OCI-LY1 (cell line): ENCODE measurements around the gene FAIM2.

Experiments used
- H2AFZ ChIP-seq: fragments of 200-600 bp; sonication (generic), shearing (Covaris generic); 2 replicates; pipeline ENCODE4 v1.6.0; 2014; ENCODE audit warnings: antibody characterized with exemption, mild to moderate bottlenecking, low read length
- H3F3A ChIP-seq: fragments of 200-600 bp; sonication (generic), shearing (Covaris generic); 2 replicates; pipeline ENCODE4 v1.6.0; 2014; ENCODE audit warnings: mild to moderate bottlenecking, antibody characterized with exemption, low read length, moderate library complexity; ENCODE audit not compliant: insufficient read depth
- H3K27ac ChIP-seq: fragments of 200-600 bp; sonication (generic); 2 replicates; pipeline ENCODE4 v1.5.1; 2014; ENCODE audit warnings: low read length, mixed run types, mild to moderate bottlenecking, low read depth; ENCODE audit not compliant: poor library complexity, severe bottlenecking
- H3K27me3 ChIP-seq: fragments of 200-600 bp; sonication (generic); 2 replicates; pipeline ENCODE4 v1.6.0; 2014; ENCODE audit warnings: antibody characterized with exemption, mild to moderate bottlenecking, low read length, moderate library complexity; ENCODE audit not compliant: insufficient read depth
- H3K36me3 ChIP-seq: fragments of 200-600 bp; sonication (generic); 2 replicates; pipeline ENCODE4 v1.6.1; 2014; ENCODE audit warnings: mild to moderate bottlenecking, antibody characterized with exemption, low read length, moderate library complexity, mixed read lengths; ENCODE audit not compliant: insufficient read depth
- H3K4me1 ChIP-seq: fragments of 200-600 bp; sonication (generic); 2 replicates; pipeline ENCODE4 v1.5.1; 2014; ENCODE audit warnings: mild to moderate bottlenecking, low read length, moderate library complexity; ENCODE audit not compliant: insufficient read depth, severe bottlenecking
- H3K4me2 ChIP-seq: fragments of 200-600 bp; sonication (generic), shearing (Covaris generic); 2 replicates; pipeline ENCODE4 v1.6.1; 2014; ENCODE audit warnings: low read length
- H3K4me3 ChIP-seq: fragments of 200-600 bp; sonication (generic); 2 replicates; pipeline ENCODE4 v1.5.1; 2014; ENCODE audit warnings: low read length, low read depth, mild to moderate bottlenecking, mixed read lengths; ENCODE audit not compliant: poor library complexity, severe bottlenecking
- H3K79me2 ChIP-seq: fragments of 200-600 bp; shearing (Covaris generic); 2 replicates; pipeline ENCODE4 v1.6.1; 2016; ENCODE audit warnings: mixed run types, low read length, mixed read lengths; ENCODE audit not compliant: insufficient read depth
- H3K9ac ChIP-seq: fragments of 200-600 bp; sonication (generic), shearing (Covaris generic); 2 replicates; pipeline ENCODE4 v1.6.1; 2014; ENCODE audit warnings: mild to moderate bottlenecking, low read length, mixed read lengths
- H3K9me2 ChIP-seq: fragments of 200-600 bp; sonication (generic), shearing (Covaris generic); 2 replicates; pipeline ENCODE4 v1.6.1; 2014; ENCODE audit warnings: low read depth, mild to moderate bottlenecking, low read length, mixed read lengths
- H3K9me3 ChIP-seq: fragments of 200-600 bp; shearing (Covaris generic); 2 replicates; pipeline ENCODE4 v1.6.1; 2014; ENCODE audit warnings: low read length, mixed read lengths
- H4K20me1 ChIP-seq: fragments of 200-600 bp; sonication (generic), shearing (Covaris generic); 2 replicates; pipeline ENCODE4 v1.6.0; 2016; ENCODE audit warnings: mild to moderate bottlenecking, low read length; ENCODE audit not compliant: insufficient read depth
- CTCF ChIP-seq: fragments of 200-600 bp; sonication (generic), shearing (Covaris generic); IDR thresholded peaks from 2 replicates; pipeline ENCODE4 v1.5.1; 2017; ENCODE audit warnings: mild to moderate bottlenecking, antibody characterized with exemption, low read length, moderate library complexity, mixed read lengths
- EZH2 ChIP-seq: fragments of 200-600 bp; sonication (generic), shearing (Covaris generic); IDR thresholded peaks from 2 replicates; pipeline ENCODE4 v1.8.0; 2017; ENCODE audit warnings: borderline replicate concordance, mixed run types, mild to moderate bottlenecking, antibody characterized with exemption, low read length, moderate library complexity, mixed read lengths

FAIM2 gene

GRCh38 chr12:49865782-49866135, 37.9 kb downstream of the FAIM2 start:
- no peak overlapping the region for H3K9ac ChIP-seq
- no peaks in the 10 kb centered on the region for H3K9me3 ChIP-seq
- no peak overlapping the region for H3K27ac ChIP-seq
- no peaks in the 10 kb centered on the region for H4K20me1 ChIP-seq
- H3K4me1 ChIP-seq = no peaks in the 10 kb centered on the region
- TF ChIP-seq CTCF = no peak
- TF ChIP-seq EZH2 = no peak
- H3K79me2 ChIP-seq = no peaks in the 10 kb centered on the region
- H3K27me3 ChIP-seq = no peaks in the 10 kb centered on the region; the same call in 1 of the 2 replicates
- H3K4me3 ChIP-seq = no peak overlapping the region
- H3K9me2 ChIP-seq = no peaks in the 10 kb centered on the region
- H3F3A ChIP-seq = no peaks in the 10 kb centered on the region
- H3K36me3 ChIP-seq = no peaks in the 10 kb centered on the region
- H2AFZ ChIP-seq = no peak overlapping the region
- H3K4me2 ChIP-seq = no peak overlapping the region

- H4K20me1 ChIP-seq = no peaks in the 10 kb centered on the region
- no peak overlapping the region for H3K4me2 ChIP-seq
- H3K9me2 ChIP-seq = no peaks in the 10 kb centered on the region
- no peaks in the 10 kb centered on the region for H3K4me1 ChIP-seq
- no peaks in the 10 kb centered on the region; the same call in 1 of the 2 replicates for H3K27me3 ChIP-seq
- no peak overlapping the region for H3K27ac ChIP-seq
- no peak overlapping the region for H2AFZ ChIP-seq
- no peaks in the 10 kb centered on the region for H3K9me3 ChIP-seq
- no peak overlapping the region for H3K4me3 ChIP-seq
- TF ChIP-seq EZH2 (no peak), CTCF (no peak)
- H3K9ac ChIP-seq = no peak overlapping the region
- H3F3A ChIP-seq = no peaks in the 10 kb centered on the region
- H3K79me2 ChIP-seq = no peaks in the 10 kb centered on the region
- H3K36me3 ChIP-seq = no peaks in the 10 kb centered on the region
Measured at GRCh38 chr12:49865109-49865781, 38.5 kb downstream of the FAIM2 start.

GRCh38 chr12:49864798-49865090, 39.0 kb downstream of the FAIM2 start:
- H3K27me3 ChIP-seq = no peaks in the 10 kb centered on the region; the same call in 1 of the 2 replicates
- no peak overlapping the region for H3K27ac ChIP-seq
- H3K79me2 ChIP-seq = no peaks in the 10 kb centered on the region
- no peak overlapping the region for H3K4me2 ChIP-seq
- H3F3A ChIP-seq = no peaks in the 10 kb centered on the region
- no peaks in the 10 kb centered on the region for H3K9me3 ChIP-seq
- no peak overlapping the region for H3K4me3 ChIP-seq
- no peaks in the 10 kb centered on the region for H3K4me1 ChIP-seq
- no peaks in the 10 kb centered on the region for H3K36me3 ChIP-seq
- no peak for TF ChIP-seq EZH2
- no peak for TF ChIP-seq CTCF
- no peaks in the 10 kb centered on the region for H3K9me2 ChIP-seq
- H4K20me1 ChIP-seq = no peaks in the 10 kb centered on the region
- H2AFZ ChIP-seq = no peak overlapping the region
- H3K9ac ChIP-seq = no peak overlapping the region
